ENCODE results near the gene CLHC1.

The CLHC1 gene

GRCh38 chr2:55168221-55169154, 63.6 kb downstream of the CLHC1 start:
- Histone ChIP-seq H3K4me1 (ENCODE audit: insufficient read depth, low read length) (peaks cover 29% of the 10 kb centered on the region), H3K36me3 (ENCODE audit: insufficient read depth, low read length) (no peaks in the 10 kb centered on the region), H3K9me3 (ENCODE audit: control insufficient read depth, insufficient read depth, low read length) (no peaks in the 10 kb centered on the region), H3K9ac (ENCODE audit: low read depth, low read length) (no peak overlapping the region)

GRCh38 chr2:55165626-55166025, 66.5 kb downstream of the CLHC1 start:
- Histone ChIP-seq H3K36me3 (ENCODE audit: insufficient read depth, low read length) (no peaks in the 10 kb centered on the region), H3K9ac (ENCODE audit: low read depth, low read length) (no peak overlapping the region), H3K4me1 (ENCODE audit: insufficient read depth, low read length) (peaks cover 47% of the 10 kb centered on the region), H3K9me3 (ENCODE audit: control insufficient read depth, insufficient read depth, low read length) (no peaks in the 10 kb centered on the region)

GRCh38 chr2:55164534-55165480, 67.3 kb downstream of the CLHC1 start:
- H3K4me1 ChIP-seq (ENCODE audit: insufficient read depth, low read length), result peaks cover 47% of the 10 kb centered on the region
- no peak overlapping the region for H3K9ac ChIP-seq (ENCODE audit: low read depth, low read length)
- H3K36me3 ChIP-seq (ENCODE audit: insufficient read depth, low read length), result no peaks in the 10 kb centered on the region
- H3K9me3 ChIP-seq (ENCODE audit: control insufficient read depth, insufficient read depth, low read length), result no peaks in the 10 kb centered on the region

- Histone ChIP-seq H3K9ac (ENCODE audit: low read depth, low read length) (no peak overlapping the region), H3K4me1 (ENCODE audit: insufficient read depth, low read length) (peaks cover 47% of the 10 kb centered on the region), H3K9me3 (ENCODE audit: control insufficient read depth, insufficient read depth, low read length) (no peaks in the 10 kb centered on the region), H3K36me3 (ENCODE audit: insufficient read depth, low read length) (no peaks in the 10 kb centered on the region)
These were observed 68.1 kb downstream of the CLHC1 start for GRCh38 chr2:55163941-55164390.

GRCh38 chr2:55163274-55163721, 68.8 kb downstream of the CLHC1 start:
- Histone ChIP-seq H3K9ac (ENCODE audit: low read depth, low read length) (no peak overlapping the region), H3K9me3 (ENCODE audit: control insufficient read depth, insufficient read depth, low read length) (no peaks in the 10 kb centered on the region), H3K4me1 (ENCODE audit: insufficient read depth, low read length) (peaks cover 46% of the 10 kb centered on the region), H3K36me3 (ENCODE audit: insufficient read depth, low read length) (no peaks in the 10 kb centered on the region)

GRCh38 chr2:55162284-55163006, 69.6 kb downstream of the CLHC1 start:
- no peaks in the 10 kb centered on the region for H3K9me3 ChIP-seq (ENCODE audit: control insufficient read depth, insufficient read depth, low read length)
- no peak overlapping the region for H3K9ac ChIP-seq (ENCODE audit: low read depth, low read length)
- H3K4me1 ChIP-seq (ENCODE audit: insufficient read depth, low read length), result peaks cover 49% of the 10 kb centered on the region
- no peaks in the 10 kb centered on the region for H3K36me3 ChIP-seq (ENCODE audit: insufficient read depth, low read length)

GRCh38 chr2:55161295-55162210, 70.5 kb downstream of the CLHC1 start:
- Histone ChIP-seq H3K36me3 (ENCODE audit: insufficient read depth, low read length) (no peaks in the 10 kb centered on the region), H3K9me3 (ENCODE audit: control insufficient read depth, insufficient read depth, low read length) (no peaks in the 10 kb centered on the region), H3K9ac (ENCODE audit: low read depth, low read length) (no peak overlapping the region), H3K4me1 (ENCODE audit: insufficient read depth, low read length) (peaks cover 58% of the 10 kb centered on the region)

GRCh38 chr2:55160422-55160821, 71.7 kb downstream of the CLHC1 start:
- Histone ChIP-seq H3K9ac (ENCODE audit: low read depth, low read length) (no peak overlapping the region), H3K36me3 (ENCODE audit: insufficient read depth, low read length) (no peaks in the 10 kb centered on the region), H3K4me1 (ENCODE audit: insufficient read depth, low read length) (peaks cover 62% of the 10 kb centered on the region)

GRCh38 chr2:55159752-55160151, 72.3 kb downstream of the CLHC1 start:
- no peaks in the 10 kb centered on the region for H3K9me3 ChIP-seq (ENCODE audit: control insufficient read depth, insufficient read depth, low read length)
- H3K9ac ChIP-seq (ENCODE audit: low read depth, low read length), result no peak overlapping the region
- no peaks in the 10 kb centered on the region for H3K36me3 ChIP-seq (ENCODE audit: insufficient read depth, low read length)
- peaks cover 56% of the 10 kb centered on the region for H3K4me1 ChIP-seq (ENCODE audit: insufficient read depth, low read length)

More at GRCh38 chr2:55160422-55160821, 71.7 kb downstream of the CLHC1 start:
- H3K9me3 ChIP-seq (ENCODE audit: control insufficient read depth, insufficient read depth, low read length), result no peaks in the 10 kb centered on the region

GRCh38 chr2:55159037-55159651, 72.9 kb downstream of the CLHC1 start:
- Histone ChIP-seq H3K9me3 (ENCODE audit: control insufficient read depth, insufficient read depth, low read length) (no peaks in the 10 kb centered on the region), H3K4me1 (ENCODE audit: insufficient read depth, low read length) (peaks cover 50% of the 10 kb centered on the region), H3K36me3 (ENCODE audit: insufficient read depth, low read length) (no peaks in the 10 kb centered on the region), H3K9ac (ENCODE audit: low read depth, low read length) (no peak overlapping the region)

- Histone ChIP-seq H3K4me1 (ENCODE audit: insufficient read depth, low read length) (peaks cover 42% of the 10 kb centered on the region), H3K9ac (ENCODE audit: low read depth, low read length) (no peak overlapping the region), H3K9me3 (ENCODE audit: control insufficient read depth, insufficient read depth, low read length) (no peaks in the 10 kb centered on the region), H3K36me3 (ENCODE audit: insufficient read depth, low read length) (no peaks in the 10 kb centered on the region)
These were observed 73.8 kb downstream of the CLHC1 start for GRCh38 chr2:55158111-55158814.

GRCh38 chr2:55157474-55157884, 74.6 kb downstream of the CLHC1 start:
- Histone ChIP-seq H3K36me3 (ENCODE audit: insufficient read depth, low read length) (no peaks in the 10 kb centered on the region), H3K9ac (ENCODE audit: low read depth, low read length) (no peak overlapping the region), H3K4me1 (ENCODE audit: insufficient read depth, low read length) (peaks cover 37% of the 10 kb centered on the region), H3K9me3 (ENCODE audit: control insufficient read depth, insufficient read depth, low read length) (no peaks in the 10 kb centered on the region)

Measured in ES-I3 (cell line).